Skin epidermis (tissue), 12 donors: Measurements from ENCODE around the gene TPR.

Experiments used
- H3K27ac ChIP-seq, 21 experiments: fragments of 200-600 bp; sonication (generic) in 11 of 21; one replicate each; pipeline ENCODE4 v1.5.0; 2020; ENCODE audit warnings: mild to moderate bottlenecking in 3 of 21, inconsistent platforms in 2 of 21, moderate library complexity in 2 of 21
- H3K4me3 ChIP-seq, 7 experiments: fragments of 200-600 bp; sonication (generic) in 2 of 7; one replicate each; pipeline ENCODE4 v1.5.0; 2020; ENCODE audit warnings: inconsistent platforms in 2 of 7, mild to moderate bottlenecking in 2 of 7, moderate library complexity in 1 of 7

TPR gene

DNA sequence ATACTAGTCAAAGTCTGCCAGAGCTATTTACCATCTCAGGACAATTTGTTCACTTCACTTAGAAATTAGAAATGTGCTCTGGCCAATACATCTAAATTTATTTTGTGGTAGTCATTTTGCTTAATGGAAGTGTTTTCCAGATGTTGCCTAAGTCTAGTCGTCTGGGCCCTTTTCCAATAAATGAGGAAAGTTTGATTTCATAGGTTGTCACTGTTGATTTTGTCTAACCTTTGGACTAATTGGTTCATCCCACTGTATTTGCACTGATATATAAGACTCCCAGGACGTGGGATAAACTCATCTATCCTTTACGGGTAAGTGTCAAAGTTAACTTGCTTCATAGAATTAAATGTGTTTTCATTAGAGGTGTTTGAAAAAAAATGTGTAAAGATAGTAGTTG, 79.1 kb downstream of the TPR start, which contains the start of gene PRG4:
Gene PRG4, plus strand, starts transcription at position 300 of the 400 bp plus-strand sequence.
- no peak within 1 kb of the TSS for H3K4me3 ChIP-seq
- no peak within 1 kb of the TSS for H3K27ac ChIP-seq

DNA sequence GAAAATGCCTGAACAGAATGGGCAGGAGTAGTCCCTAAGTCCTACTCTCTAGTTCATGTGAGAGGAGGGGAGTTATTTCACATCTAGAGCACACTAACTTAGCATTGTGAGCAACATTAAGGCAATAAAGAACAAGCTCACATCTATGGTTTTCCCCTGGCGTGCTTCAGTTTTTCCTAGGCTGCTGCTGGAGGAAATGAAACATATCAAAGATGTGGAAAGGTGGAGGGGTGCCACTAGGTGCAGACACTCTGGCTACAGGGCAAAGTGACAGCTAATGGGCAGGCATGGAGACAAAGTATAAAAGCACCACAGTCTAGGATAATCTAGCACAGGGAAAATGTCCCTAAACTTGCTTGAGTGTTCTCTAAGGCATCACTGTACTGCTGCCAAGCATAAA, 82.2 kb downstream of the TPR start:
- no peak overlapping the region for H3K4me3 ChIP-seq
- H3K27ac ChIP-seq, result no peak overlapping the region

DNA sequence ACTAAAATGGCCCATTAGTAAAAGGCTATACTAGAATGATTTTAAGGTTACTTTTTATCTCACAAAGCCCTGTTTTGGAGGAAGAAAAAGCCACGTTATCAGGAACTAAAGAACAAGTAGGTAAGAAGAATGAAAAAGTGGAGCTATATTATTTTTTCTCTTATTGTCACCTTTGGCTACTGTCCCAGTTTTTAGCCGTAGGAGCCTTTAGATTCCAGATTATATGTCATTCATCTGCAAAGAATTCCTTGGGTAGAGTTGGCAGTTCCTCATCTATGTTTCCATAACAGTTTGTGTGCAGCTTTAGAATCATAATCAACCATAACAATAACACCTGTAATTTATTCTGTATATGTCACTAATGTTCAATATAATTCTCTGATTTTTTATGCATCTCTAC, 83.8 kb downstream of the TPR start:
- no peak overlapping the region for H3K4me3 ChIP-seq
- H3K27ac ChIP-seq, result no peak overlapping the region

DNA sequence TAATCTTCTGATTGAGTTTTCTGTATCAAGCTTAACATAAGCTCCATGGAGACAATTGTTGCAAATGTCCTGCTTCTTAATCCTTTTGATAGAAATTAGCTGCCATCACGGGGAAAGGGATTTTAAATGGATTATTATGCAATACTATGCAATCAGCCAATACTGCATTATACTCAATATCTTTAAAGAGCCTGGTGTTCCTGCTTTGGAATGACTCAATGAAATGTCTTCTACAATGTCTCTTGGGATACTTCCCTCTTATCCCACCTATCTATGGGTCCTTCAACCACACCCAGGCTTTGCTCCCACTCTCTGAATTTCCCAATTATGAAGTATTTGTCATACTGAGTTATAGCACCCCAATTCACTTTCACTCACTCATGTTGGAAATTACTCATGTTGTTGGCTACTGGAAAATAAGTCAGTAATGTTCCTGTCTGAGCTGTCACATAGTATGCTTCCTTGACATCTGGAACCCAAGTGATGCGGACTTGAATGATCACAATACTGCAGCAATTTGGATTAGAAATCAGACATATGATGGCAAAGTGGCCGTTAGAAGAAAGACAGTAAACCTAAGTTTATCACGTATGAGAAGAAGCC, 85.0 kb downstream of the TPR start:
- Histone ChIP-seq H3K4me3 (no peak overlapping the region), H3K27ac (no peak overlapping the region)

DNA sequence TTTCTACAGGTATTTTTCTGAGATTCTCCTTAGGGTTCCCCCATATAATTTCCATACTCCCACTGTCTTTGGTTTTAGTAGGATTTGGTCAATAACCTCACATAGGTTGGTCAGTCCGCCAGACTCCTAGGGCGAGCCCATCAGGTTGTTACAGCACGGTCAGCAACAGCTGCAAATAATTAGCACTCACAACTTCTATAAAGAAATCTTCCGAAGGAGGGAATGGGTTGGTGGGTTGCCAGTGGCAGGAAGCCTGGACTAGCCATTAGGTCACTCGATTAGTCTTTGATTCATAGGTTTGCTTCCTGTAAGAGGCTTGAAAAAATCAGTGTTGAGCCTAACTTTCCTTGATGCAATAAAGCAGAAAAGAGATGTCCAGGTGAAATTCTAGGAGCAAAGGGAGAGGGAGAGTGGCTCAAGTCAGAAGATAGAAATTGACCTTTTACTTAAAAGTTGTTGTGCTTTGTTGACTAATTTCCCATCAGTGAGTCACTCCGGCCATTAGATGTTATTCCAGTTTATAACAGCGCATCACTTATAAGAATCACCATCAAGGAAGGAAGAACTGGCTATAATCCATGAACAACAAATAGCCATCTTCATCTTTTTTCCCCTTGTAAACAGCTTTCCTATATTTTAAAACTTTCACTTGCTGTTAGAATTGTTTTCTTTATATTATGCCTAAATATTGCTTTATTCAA, 88.3 kb downstream of the TPR start:
- Histone ChIP-seq H3K4me3 (no peak overlapping the region), H3K27ac (no peak overlapping the region)

DNA sequence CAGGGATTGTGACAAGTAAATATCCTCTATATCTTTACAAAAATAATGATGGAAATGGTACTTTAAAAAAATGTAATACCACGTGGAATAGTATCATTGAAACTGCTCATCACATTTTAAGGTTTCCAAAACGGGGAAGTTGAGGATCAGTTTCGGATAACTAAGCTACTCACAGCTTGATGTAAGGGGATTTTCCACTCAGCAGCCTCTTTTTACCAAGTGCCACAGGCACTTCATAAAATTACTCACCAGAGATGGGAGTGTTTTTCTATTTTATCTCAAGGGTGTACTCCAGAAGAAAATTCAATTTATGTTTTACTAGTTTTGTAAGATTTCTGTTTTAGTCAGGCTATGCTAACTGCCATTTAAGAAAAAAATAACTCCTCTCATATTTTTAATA, 91.7 kb downstream of the TPR start:
- Histone ChIP-seq H3K27ac (no peak overlapping the region), H3K4me3 (no peak overlapping the region)

DNA sequence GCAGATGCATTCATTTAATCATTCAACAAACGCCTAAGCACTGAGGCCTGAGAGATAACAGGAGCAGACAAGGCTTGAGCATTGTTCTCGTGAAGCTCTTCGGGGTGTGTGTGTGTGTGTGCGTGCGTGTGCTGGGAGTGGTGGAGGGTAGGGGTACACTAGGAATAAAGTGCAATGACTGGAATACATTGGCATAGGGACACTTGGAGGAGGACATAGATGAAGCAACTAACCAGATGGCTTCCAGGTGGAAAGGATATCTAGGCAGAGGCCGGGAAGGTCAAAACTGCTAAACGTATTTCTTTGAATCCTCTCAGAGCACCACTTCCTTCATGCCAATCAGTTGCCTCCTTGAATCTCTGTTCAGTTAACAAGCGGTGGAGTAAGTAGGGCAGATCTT, 92.6 kb downstream of the TPR start:
- H3K4me3 ChIP-seq, result no peak overlapping the region
- H3K27ac ChIP-seq, result no peak overlapping the region

DNA sequence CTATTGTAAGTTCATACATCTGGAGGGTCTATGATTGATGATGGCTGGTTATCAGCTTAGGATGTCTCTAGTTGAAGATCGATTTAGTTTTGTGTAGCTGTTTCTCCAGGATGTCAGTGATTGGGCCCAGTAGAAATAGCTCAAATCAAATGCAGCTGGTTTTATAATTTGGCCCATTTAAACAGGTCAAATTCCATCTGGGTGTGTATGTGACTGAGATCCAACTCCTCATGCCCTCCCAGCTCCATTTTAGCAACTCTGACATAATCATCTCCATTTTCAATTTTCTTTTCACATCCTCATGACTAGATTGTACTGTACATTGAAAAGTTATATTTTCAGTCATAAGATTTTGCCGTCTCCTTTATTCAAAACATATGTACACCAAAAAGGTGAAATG, 99.2 kb downstream of the TPR start:
- Histone ChIP-seq H3K27ac (no peak overlapping the region), H3K4me3 (no peak overlapping the region)

DNA sequence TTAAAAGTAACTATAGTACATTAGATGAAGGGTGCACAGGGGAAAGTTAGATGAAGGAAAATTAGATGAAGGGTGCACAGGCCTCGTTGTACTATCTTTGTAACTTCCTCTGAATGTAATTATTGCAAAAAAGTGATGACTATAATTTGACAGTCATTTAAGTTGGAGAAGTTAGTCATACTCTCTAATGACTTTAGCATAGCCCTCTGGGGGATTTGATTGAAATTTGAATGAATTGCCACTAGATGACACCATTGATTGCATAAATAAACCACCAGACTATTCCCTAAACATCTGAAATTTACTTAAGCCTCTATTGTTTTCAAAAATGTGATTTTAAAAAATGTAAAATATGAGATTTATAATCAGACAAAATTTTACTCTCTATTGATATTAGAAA, 102.6 kb downstream of the TPR start:
- Histone ChIP-seq H3K27ac (no peak overlapping the region), H3K4me3 (no peak overlapping the region)

DNA sequence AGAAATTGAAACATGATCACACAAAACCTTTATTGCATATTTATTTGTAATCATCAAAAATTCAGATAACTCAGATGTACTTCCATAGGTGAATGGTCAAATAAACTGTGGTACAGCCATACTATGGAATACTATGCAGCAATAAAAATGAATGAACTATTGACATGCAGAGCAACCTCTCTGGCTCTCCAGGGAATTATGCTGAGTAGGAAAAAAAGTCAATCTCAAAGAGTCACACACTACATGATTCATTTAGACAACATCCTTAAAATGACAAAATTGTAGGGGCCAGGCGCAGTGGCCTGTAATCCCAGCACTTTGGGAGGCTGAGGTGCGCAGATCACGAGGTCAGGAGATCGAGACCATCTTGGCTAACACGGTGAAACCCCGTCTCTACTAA, 104.0 kb downstream of the TPR start:
- no peak overlapping the region for H3K27ac ChIP-seq
- H3K4me3 ChIP-seq, result no peak overlapping the region
